AG09319 (cell line): ENCODE results near the gene MPC1L.
"Not testable (repeated sequence)": the region's sequence is repeated elsewhere in the genome, so short reads cannot be mapped to it uniquely, and the experiment has no call there.

Source experiments
- DNase-seq: peaks from one replicate; pipeline ENCODE4 v3.0.0-alpha.2; 2010; ENCODE audit warnings: low read depth; ENCODE audit errors: extremely low read depth
- CTCF ChIP-seq: IDR thresholded peaks from 2 replicates; pipeline ENCODE4 v1.5.1; 2011; ENCODE audit warnings: low read depth, mild to moderate bottlenecking, inconsistent platforms, low read length, moderate library complexity

MPC1L gene

GRCh38 chrX:40580537-40581335 is 42.5 kb upstream of the MPC1L start, which contains the start of gene ATP6AP2:
Gene ATP6AP2 (plus strand): TSS chrX:40580970. CDS start chrX:40581066, 96 bp downstream.
- TF ChIP-seq CTCF = no peak
- DNase-seq = peak; percentile 75

GRCh38 chrX:40581336-40581920 is 41.8 kb upstream of the MPC1L start:
- TF ChIP-seq CTCF = no peak
- no peak for DNase-seq

GRCh38 chrX:40582178-40582577 is 41.0 kb upstream of the MPC1L start:
- DNase-seq = not testable (repeated sequence)

- no peak for DNase-seq
- TF ChIP-seq CTCF = no peak
Measured at GRCh38 chrX:40582811-40583210, 40.4 kb upstream of the MPC1L start.

- not testable (repeated sequence) for DNase-seq
Measured at GRCh38 chrX:40587623-40588022, 35.6 kb upstream of the MPC1L start.

- DNase-seq = not testable (repeated sequence)
Measured at GRCh38 chrX:40589616-40590321, 33.5 kb upstream of the MPC1L start.

- TF ChIP-seq CTCF = no peak
- DNase-seq = no peak
Measured at GRCh38 chrX:40603446-40603845, 19.8 kb upstream of the MPC1L start.

GRCh38 chrX:40607381-40607780 is 15.8 kb upstream of the MPC1L start:
- no peak for TF ChIP-seq CTCF
- peak; percentile 14 for DNase-seq
